ENCODE results near the gene TSSK3.

- no peak for TF ChIP-seq EZH2phosphoT487 (IDR thresholded peaks at IDR 0.05; ENCODE audit: borderline replicate concordance)
- TF ChIP-seq, protein P1, sequence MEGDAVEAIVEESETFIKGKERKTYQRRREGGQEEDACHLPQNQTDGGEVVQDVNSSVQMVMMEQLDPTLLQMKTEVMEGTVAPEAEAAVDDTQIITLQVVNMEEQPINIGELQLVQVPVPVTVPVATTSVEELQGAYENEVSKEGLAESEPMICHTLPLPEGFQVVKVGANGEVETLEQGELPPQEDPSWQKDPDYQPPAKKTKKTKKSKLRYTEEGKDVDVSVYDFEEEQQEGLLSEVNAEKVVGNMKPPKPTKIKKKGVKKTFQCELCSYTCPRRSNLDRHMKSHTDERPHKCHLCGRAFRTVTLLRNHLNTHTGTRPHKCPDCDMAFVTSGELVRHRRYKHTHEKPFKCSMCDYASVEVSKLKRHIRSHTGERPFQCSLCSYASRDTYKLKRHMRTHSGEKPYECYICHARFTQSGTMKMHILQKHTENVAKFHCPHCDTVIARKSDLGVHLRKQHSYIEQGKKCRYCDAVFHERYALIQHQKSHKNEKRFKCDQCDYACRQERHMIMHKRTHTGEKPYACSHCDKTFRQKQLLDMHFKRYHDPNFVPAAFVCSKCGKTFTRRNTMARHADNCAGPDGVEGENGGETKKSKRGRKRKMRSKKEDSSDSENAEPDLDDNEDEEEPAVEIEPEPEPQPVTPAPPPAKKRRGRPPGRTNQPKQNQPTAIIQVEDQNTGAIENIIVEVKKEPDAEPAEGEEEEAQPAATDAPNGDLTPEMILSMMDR (conservative IDR thresholded peaks at IDR 0.05; ENCODE audit: low read length): no peak
These were observed 2.5 kb downstream of the TSSK3 start for GRCh38 chr1:32364836-32365235.
